NCI-H345 treated with DMSO at 0.1 percent for 48 hours (cell line): ENCODE measurements around the gene CDKN1B.
A peak's percentile ranks its signal among the peaks of the same experiment; 100 is the strongest.

Experiments used
- DNase-seq: peaks from one replicate; lab custom pipeline; 2025; ENCODE audit not compliant: unreplicated experiment; lab: John Stamatoyannopoulos, UW

Gene CDKN1B

DNA sequence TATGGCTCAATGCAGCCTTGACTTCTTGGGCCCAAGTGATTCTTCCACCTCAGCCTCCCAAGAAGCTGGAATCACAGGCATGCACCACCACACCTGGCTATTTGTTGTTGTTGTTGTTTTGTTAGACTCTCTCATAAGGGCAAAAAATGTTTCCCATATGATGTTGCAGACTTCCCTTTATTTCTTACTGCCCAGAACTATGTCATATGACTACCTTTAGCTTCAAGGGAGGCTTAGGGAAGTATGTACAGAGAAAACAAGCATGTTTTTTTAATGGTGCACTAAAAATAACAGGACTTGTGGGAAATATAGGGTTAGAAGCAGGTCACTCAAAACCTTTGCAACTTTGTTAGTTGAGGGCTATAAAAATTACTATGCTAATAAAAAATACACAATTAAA, 16.9 kb upstream of the CDKN1B start:
- no peak for DNase-seq

DNA sequence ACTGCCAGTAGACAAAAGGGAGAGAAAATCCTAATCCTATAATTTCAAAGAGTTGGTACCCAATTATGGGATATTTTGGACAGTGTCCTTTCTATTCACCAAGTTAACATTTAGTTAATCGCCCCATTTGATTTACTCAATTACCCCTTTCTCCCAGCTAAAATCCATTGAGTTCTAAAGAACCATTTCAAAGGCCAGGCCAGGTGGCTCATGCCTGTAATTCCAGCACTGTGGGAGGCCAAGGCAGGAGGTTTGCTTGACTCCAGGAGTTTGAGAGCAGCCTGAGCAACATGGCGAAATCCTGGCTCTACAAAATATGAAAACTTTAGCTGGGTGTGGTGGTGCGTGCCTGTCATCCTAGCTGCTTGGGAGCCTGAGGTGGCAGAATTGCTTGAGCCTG, 15.7 kb upstream of the CDKN1B start:
- no peak for DNase-seq

DNA sequence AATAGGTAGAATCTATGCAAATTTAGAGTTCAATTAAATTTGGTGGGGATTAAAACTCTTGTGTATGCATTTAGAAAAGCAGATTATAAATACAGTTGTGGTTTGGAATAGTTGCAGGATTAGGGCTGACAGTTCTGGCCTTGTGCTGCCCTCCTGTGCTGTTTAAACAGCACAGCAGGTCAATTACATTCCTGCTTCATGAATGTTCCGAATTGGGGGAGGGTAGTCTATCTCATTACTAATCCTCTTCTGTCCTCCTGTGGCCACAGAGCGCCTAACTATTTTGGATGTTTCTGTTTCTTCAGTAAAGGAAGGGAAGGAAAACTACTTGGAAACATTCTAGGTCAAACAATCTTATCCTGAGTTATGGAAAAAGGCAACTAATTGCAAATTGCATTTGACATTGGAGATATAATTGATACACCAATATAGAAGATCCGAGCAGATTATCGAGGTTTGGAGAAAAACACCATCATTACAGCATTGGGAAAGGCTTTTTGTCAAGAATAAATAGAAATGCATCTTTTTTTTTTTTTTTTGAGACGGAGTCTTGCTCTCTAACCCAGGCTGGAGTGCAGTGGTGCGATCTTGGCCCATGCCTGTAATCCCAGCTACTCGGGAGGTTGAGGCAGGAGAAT, 12.5 kb upstream of the CDKN1B start:
- peak; percentile 21 for DNase-seq

DNA sequence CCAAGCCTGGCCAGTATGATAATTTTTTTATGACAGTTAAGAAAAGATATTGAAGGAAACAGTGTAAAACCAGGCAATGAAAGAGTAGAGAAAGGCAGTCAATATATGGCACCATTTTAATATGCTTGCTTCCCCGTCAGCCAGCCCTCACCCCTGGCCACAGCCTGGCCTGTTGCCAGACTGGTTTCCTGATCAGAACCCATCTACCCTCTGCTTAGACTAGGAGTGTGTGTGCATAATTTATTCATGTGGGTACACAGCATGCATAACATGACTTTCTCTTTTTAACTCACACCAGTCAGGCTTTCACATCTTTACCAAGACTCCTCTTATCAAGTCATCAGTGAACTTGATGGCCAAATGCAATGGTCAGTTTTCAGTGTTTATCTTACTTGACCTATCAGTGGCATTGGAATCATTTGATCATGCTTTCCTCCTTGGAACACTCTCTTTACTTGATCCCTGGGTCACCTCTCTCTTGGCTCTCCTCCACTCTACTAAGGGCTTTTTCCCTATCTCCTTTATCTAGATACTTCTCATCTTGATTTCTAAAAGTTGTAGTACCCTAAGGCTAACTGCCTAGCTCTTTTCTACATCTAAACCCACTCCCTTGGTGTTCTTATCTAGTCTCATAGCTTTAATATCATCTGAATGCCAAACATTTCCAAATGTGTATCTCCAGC, 11.2 kb upstream of the CDKN1B start:
- DNase-seq: no peak

DNA sequence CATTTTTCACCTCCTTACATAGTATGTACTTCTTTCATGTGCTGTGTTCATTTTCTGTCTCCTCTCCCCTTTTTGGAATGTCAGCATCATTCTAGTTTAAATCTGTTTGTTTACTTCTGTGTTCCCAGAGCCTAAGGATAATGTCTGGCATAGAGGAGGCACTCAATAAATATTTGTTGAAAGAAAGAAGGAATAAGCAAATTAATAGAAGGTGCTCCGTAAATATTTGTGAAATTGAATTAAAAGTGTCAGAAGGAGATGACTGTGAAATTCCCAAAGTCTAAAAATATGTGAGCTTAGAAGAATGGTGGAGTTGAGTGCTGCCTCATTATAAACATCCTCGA, 3.3 kb upstream of the CDKN1B start:
- DNase-seq: no peak

DNA sequence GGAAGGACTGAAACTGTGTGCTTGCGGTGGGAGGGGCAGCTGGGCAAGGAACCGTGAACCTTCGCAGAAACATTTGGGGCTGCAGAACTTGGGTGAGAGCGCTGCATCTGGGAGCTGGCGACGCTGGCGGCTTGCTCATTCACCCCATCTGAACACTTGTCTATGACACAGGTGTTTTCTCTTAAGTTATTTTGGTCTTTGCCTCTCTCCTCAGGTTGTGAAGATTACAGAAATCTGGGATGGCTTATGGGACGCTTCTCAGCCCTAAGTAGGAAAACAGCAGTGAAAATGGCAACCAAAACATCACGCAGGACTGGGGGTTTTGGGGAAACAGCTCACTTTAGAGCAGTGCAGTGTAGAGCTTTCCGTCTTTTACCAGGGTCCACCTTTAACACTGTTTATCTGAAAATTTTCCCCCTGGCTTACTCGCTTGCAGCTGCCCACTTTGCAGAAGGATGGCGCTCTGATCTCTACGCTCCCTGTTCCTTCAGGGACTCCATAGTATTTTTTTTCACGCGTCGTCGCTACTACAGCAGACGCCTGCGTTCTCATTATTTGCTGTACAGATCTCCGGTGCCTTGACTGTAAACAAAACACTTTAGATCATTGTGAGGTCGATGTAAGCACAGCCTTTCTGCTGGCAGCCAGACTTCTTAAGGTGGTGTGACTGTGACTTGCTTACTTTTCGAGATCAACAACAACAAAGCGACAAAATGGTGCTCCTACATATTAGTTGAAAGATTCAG, 2.7 kb upstream of the CDKN1B start:
- peak; percentile 77 for DNase-seq

DNA sequence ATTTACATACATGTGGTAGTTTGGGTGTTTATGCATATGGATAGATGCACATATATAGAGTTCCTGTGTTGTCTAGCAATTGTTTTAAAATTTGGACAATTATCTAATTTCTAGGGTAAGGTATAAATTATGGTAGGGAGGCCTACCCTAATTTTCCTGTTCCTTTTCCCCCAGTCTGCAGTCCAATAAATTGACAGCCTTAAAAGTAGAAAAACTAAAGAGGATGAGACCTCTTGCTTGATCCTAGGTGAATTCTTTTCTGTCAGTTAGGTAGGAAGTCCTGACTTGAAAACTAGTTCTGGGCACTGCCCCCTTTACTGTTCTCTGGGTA, 2.1 kb upstream of the CDKN1B start:
- DNase-seq: no peak

DNA sequence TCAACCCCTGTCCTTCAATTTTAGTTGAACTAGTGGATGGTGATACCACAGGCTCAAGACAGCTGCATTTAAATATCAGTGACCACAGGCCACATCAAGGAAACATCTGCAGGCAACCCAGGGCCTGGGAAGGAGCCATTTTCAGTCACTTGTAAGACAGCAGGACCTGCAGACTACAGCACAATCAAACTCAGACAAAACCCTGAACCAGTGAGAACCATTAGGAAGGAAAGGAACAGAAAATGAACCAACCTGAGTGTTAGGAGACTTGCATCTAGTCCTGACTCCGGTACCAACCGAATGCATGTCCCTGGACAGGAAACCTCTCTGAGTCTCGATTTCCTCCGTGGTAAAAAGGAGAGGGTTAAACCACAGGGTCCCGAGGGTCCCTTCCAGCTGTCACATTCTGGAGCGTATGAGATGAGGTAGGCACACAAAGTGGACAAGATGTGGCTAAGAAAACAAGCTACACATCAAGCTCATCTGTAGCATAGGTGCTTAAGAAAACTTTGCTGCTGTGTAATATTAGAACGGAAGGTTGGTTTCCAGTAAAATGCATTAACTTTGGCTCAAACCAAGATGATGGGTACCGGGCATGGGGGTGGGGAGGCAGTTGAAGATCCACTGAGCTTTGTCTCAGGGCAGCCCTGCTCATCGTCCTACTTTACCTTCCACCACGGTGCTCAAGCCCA, 1.6 kb upstream of the CDKN1B start:
- DNase-seq: peak; percentile 43

DNA sequence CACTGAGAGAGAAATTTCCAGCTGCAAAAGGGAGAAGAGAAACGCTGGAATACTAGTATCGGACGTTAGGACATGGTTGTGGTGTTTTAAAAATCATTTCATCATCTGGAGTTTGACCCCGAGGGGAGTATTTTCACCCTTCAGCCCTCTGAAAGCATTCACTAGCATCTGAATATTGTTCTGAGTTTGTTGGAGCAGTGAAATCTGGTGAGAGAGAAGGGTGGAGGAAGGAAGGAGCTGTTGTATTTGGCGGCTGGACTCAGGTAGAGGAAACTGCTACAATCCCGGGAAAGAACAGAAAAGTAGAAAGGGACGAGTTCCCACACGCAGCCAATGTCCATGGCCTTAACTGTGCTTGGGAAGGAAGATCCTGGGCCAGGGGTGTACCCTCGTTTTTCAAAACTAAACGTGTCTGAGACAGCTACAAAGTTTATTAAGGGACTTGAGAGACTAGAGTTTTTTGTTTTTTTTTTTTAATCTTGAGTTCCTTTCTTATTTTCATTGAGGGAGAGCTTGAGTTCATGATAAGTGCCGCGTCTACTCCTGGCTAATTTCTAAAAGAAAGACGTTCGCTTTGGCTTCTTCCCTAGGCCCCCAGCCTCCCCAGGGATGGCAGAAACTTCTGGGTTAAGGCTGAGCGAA, 896 bp upstream of the CDKN1B start:
- DNase-seq: peak; percentile 63

DNA sequence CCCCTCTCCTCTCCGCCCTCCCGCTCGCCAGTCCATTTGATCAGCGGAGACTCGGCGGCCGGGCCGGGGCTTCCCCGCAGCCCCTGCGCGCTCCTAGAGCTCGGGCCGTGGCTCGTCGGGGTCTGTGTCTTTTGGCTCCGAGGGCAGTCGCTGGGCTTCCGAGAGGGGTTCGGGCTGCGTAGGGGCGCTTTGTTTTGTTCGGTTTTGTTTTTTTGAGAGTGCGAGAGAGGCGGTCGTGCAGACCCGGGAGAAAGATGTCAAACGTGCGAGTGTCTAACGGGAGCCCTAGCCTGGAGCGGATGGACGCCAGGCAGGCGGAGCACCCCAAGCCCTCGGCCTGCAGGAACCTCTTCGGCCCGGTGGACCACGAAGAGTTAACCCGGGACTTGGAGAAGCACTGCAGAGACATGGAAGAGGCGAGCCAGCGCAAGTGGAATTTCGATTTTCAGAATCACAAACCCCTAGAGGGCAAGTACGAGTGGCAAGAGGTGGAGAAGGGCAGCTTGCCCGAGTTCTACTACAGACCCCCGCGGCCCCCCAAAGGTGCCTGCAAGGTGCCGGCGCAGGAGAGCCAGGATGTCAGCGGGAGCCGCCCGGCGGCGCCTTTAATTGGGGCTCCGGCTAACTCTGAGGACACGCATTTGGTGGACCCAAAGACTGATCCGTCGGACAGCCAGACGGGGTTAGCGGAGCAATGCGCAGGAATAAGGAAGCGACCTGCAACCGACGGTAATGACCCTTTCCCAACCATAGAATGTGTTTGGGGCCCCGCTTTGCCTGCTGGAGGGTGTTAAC, 615 bp downstream of the CDKN1B start:
- DNase-seq: peak; percentile 29

DNA sequence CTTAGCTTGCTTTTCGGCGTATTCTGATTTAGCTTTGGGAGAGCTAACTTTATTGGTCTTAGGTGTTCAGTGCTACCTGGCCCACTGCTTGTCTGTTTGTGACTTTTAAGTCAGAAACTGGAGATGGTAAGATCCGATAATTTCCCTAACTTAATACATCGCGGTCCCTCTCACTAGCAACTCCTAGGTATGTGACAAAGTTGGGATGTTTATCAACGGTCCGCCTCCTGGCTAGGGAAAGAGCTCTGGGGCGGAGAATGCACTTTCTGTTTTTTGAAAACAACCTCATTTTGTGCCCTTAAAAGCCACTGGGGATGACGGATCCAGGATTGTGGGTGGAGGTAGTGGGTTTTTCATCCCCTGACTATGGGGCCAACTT, 1.2 kb downstream of the CDKN1B start:
- no peak for DNase-seq

DNA sequence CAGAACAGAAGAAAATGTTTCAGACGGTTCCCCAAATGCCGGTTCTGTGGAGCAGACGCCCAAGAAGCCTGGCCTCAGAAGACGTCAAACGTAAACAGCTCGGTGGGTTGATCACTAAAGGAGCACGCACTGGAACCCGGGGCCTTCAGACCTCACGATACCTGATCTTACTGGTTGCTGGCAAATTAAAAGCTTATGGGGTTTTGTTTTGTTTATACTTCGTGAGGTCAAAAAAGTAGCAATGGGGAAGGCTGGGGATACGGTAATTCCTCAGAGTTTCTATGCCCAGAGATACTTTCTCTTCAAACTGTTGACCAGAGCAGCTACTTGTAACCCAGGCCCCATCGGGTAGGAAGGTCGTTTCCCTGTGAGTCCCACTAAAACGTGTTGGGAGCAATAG, 1.7 kb downstream of the CDKN1B start:
- DNase-seq: peak; percentile 12

DNA sequence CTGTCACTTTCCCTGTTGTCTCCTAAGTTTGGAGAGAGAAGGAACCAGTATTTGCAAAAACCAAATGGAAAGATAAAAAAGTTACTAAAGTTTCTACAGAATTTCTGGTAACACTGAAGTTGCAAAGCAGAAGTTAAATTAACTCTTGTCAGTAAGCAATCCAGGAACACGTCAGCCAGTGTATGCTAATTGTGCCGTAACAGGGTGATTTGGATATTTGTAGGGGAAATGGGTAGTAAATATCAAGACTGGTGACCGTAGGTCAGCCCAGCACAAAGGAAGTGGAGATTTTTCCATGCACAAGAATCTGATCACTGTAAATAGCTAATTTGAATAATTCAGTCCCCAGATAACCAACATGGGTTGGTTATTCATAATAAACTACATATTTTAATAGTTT, 2.3 kb downstream of the CDKN1B start:
- no peak for DNase-seq

DNA sequence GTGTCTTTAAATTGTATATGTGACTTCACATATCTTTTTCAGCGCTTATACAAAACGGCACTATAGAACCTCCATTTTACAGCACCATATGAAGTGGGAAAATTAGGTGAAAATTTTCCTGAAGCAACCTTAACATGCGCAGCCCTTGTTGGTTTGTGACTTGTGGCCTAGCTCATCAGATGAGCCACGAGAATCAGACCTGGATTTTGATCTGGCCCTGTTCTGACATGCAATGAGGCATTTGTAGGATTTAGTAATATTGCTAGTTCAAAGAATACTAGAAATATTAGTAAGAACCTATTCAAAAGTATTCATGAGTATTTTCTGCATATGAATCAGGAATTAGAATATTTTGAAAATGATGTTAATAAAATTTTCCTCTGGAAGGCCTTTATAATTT, 2.9 kb downstream of the CDKN1B start:
- no peak for DNase-seq

DNA sequence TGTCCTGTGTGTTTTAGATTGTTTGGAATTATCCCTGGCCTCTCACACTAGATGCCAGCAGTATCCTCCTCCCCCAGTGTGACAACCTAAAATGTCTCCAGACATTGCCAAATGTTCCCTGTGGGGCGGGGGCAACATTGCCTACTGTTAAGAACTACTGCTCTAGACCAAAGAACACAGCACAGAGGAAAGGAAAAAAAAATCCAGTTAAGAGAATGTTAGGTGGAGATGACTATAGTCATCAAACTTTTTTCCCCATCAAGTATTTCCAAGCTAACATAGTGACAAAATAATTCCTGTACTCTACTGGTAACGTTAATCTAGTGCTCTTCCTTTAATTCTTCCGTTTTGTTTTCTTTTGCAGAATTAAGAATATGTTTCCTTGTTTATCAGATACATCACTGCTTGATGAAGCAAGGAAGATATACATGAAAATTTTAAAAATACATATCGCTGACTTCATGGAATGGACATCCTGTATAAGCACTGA, 3.5 kb downstream of the CDKN1B start:
- peak; percentile 53 for DNase-seq

DNA sequence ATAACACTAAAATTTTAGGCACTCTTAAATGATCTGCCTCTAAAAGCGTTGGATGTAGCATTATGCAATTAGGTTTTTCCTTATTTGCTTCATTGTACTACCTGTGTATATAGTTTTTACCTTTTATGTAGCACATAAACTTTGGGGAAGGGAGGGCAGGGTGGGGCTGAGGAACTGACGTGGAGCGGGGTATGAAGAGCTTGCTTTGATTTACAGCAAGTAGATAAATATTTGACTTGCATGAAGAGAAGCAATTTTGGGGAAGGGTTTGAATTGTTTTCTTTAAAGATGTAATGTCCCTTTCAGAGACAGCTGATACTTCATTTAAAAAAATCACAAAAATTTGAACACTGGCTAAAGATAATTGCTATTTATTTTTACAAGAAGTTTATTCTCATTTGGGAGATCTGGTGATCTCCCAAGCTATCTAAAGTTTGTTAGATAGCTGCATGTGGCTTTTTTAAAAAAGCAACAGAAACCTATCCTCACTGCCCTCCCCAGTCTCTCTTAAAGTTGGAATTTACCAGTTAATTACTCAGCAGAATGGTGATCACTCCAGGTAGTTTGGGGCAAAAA, 4.1 kb downstream of the CDKN1B start:
- DNase-seq: peak; percentile 64

DNA sequence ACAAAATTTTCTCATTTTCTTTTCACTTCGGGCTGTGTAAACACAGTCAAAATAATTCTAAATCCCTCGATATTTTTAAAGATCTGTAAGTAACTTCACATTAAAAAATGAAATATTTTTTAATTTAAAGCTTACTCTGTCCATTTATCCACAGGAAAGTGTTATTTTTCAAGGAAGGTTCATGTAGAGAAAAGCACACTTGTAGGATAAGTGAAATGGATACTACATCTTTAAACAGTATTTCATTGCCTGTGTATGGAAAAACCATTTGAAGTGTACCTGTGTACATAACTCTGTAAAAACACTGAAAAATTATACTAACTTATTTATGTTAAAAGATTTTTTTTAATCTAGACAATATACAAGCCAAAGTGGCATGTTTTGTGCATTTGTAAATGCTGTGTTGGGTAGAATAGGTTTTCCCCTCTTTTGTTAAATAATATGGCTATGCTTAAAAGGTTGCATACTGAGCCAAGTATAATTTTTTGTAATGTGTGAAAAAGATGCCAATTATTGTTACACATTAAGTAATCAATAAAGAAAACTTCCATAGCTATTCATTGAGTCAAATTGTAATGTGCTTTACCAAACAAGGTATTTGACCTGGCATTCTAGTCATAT, 4.8 kb downstream of the CDKN1B start:
- peak; percentile 74 for DNase-seq

DNA sequence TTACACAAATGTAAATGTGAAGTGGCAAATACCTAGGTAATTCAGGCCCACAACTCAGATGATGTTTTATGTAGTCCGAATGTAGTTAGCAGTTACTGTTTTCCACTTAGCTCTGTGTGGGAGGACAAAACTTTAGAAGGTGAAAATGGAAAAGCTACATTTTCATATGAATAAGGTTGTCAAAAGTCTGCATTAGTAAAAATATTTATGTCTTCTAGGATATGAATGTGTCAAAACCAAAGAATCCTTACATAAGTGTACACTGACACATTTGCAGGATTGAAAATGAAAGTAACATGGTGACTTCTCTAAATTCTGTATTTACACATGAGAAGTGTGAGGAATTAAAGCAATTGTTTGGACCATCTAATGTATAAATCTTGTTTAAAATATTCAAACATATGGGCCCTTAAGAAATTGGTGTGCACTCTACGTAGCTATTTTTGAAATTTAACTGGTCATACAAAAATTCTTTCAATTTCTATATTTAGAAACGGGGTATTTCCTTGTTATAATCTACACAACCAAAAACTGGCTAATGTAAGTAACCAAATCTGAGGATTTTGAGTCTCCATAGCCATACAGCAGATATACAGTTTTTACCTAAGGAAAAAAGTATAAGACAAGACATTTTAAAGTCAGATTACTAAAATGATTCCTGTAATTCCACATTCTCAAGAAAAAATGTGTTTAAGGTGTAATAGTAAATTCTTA, 5.4 kb downstream of the CDKN1B start:
- DNase-seq: peak; percentile 74

DNA sequence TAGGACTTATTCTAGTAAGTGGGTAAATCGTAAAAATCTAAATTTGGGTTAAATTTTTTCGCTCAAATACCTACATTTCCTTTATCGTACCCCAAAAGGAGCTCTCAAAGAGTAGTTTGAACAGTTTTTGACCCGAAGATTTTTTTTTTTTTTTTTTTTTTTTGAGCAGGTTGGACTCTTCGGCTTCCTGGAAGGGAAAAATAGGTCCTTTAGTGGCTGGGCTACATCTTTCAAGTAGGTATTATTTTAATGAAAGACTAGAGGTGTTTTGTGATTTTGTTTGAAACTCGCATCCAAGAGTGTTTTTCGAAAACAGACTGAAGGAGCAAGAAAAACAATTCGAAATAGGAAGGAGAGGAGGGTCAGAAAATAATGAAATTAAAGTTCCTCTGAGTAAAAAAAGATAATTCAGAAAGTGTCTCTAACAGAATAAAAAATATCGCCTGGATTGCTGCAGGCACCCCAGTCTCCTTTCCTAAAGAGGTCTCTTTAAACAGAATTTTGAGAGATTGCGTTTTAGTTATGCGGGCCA, 6.0 kb downstream of the CDKN1B start:
- DNase-seq: peak; percentile 24
